ENCODE data around the gene FADS3.
A peak's percentile ranks its signal among the peaks of the same experiment; 100 is the strongest.

FADS3 gene

GRCh38 chr11:61895046-61895717, 3.8 kb upstream of the FADS3 start:
- FAIRE-seq: no peak
- no peak for DNase-seq (ENCODE audit: insufficient read length, low spot score)
- no peak for TF ChIP-seq POU2F2 (IDR thresholded peaks at IDR 0.05; ENCODE audit: low read depth, low read length)
- TF ChIP-seq PAX5 (IDR thresholded peaks at IDR 0.05; ENCODE audit: insufficient read depth, low read length, severe bottlenecking): no peak
- no peak for TF ChIP-seq POLR2AphosphoS5 (IDR thresholded peaks at IDR 0.05; ENCODE audit: low read depth, low read length)
- TF ChIP-seq TAF1 (IDR thresholded peaks at IDR 0.05; ENCODE audit: low read depth, low read length): no peak
- TF ChIP-seq POLR2A (IDR thresholded peaks at IDR 0.05; ENCODE audit: low read depth, low read length): no peak
- no peak for TF ChIP-seq SPI1 (IDR thresholded peaks at IDR 0.05; ENCODE audit: low read depth, low read length)

GRCh38 chr11:61893981-61894380, 2.6 kb upstream of the FADS3 start:
- no peak for TF ChIP-seq POLR2AphosphoS5 (IDR thresholded peaks at IDR 0.05; ENCODE audit: low read depth, low read length)
- DNase-seq (ENCODE audit: insufficient read length, low spot score) (no peak), FAIRE-seq (no peak)

- TF ChIP-seq POLR2AphosphoS5 (IDR thresholded peaks at IDR 0.05; ENCODE audit: low read depth, low read length) (no peak), SPI1 (IDR thresholded peaks at IDR 0.05; ENCODE audit: low read depth, low read length) (no peak), PAX5 (IDR thresholded peaks at IDR 0.05; ENCODE audit: insufficient read depth, low read length, severe bottlenecking) (no peak), POLR2A (IDR thresholded peaks at IDR 0.05; ENCODE audit: low read depth, low read length) (no peak), TAF1 (IDR thresholded peaks at IDR 0.05; ENCODE audit: low read depth, low read length) (no peak), POU2F2 (IDR thresholded peaks at IDR 0.05; ENCODE audit: low read depth, low read length) (no peak)
- FAIRE-seq (no peak), DNase-seq (ENCODE audit: insufficient read length, low spot score) (no peak)
These were observed 683 bp upstream of the FADS3 start for GRCh38 chr11:61892085-61892370.

- FAIRE-seq (peak; percentile 31), DNase-seq (ENCODE audit: insufficient read length, low spot score) (no peak)
These were observed 615 bp downstream of the FADS3 start for GRCh38 chr11:61890529-61891330.

GRCh38 chr11:61889831-61890230, 1.5 kb downstream of the FADS3 start:
- FAIRE-seq (no peak), DNase-seq (ENCODE audit: insufficient read length, low spot score) (no peak)
- no peak for TF ChIP-seq SPI1 (IDR thresholded peaks at IDR 0.05; ENCODE audit: low read depth, low read length)
- TF ChIP-seq TAF1 (IDR thresholded peaks at IDR 0.05; ENCODE audit: low read depth, low read length): no peak
- no peak for TF ChIP-seq POLR2A (IDR thresholded peaks at IDR 0.05; ENCODE audit: low read depth, low read length)
- TF ChIP-seq PAX5 (IDR thresholded peaks at IDR 0.05; ENCODE audit: insufficient read depth, low read length, severe bottlenecking): no peak
- no peak for TF ChIP-seq POLR2AphosphoS5 (IDR thresholded peaks at IDR 0.05; ENCODE audit: low read depth, low read length)
- no peak for TF ChIP-seq POU2F2 (IDR thresholded peaks at IDR 0.05; ENCODE audit: low read depth, low read length)

More at GRCh38 chr11:61890529-61891330, 615 bp downstream of the FADS3 start:
- no peak for TF ChIP-seq PAX5 (IDR thresholded peaks at IDR 0.05; ENCODE audit: insufficient read depth, low read length, severe bottlenecking)
- TF ChIP-seq POU2F2 (IDR thresholded peaks at IDR 0.05; ENCODE audit: low read depth, low read length): no peak
- TF ChIP-seq POLR2AphosphoS5 (IDR thresholded peaks at IDR 0.05; ENCODE audit: low read depth, low read length): no peak
- no peak for TF ChIP-seq POLR2A (IDR thresholded peaks at IDR 0.05; ENCODE audit: low read depth, low read length)
- TF ChIP-seq TAF1 (IDR thresholded peaks at IDR 0.05; ENCODE audit: low read depth, low read length): no peak
- TF ChIP-seq SPI1 (IDR thresholded peaks at IDR 0.05; ENCODE audit: low read depth, low read length): no peak

GRCh38 chr11:61888590-61888989, 2.8 kb downstream of the FADS3 start:
- FAIRE-seq: no peak
- no peak for DNase-seq (ENCODE audit: insufficient read length, low spot score)
- TF ChIP-seq POU2F2 (IDR thresholded peaks at IDR 0.05; ENCODE audit: low read depth, low read length): no peak
- no peak for TF ChIP-seq TAF1 (IDR thresholded peaks at IDR 0.05; ENCODE audit: low read depth, low read length)
- TF ChIP-seq PAX5 (IDR thresholded peaks at IDR 0.05; ENCODE audit: insufficient read depth, low read length, severe bottlenecking): no peak
- no peak for TF ChIP-seq SPI1 (IDR thresholded peaks at IDR 0.05; ENCODE audit: low read depth, low read length)
- TF ChIP-seq POLR2A (IDR thresholded peaks at IDR 0.05; ENCODE audit: low read depth, low read length): no peak
- no peak for TF ChIP-seq POLR2AphosphoS5 (IDR thresholded peaks at IDR 0.05; ENCODE audit: low read depth, low read length)

GRCh38 chr11:61887839-61888494, 3.4 kb downstream of the FADS3 start:
- TF ChIP-seq POLR2AphosphoS5 (IDR thresholded peaks at IDR 0.05; ENCODE audit: low read depth, low read length) (no peak), PAX5 (IDR thresholded peaks at IDR 0.05; ENCODE audit: insufficient read depth, low read length, severe bottlenecking) (no peak), TAF1 (IDR thresholded peaks at IDR 0.05; ENCODE audit: low read depth, low read length) (no peak), POU2F2 (IDR thresholded peaks at IDR 0.05; ENCODE audit: low read depth, low read length) (no peak), POLR2A (IDR thresholded peaks at IDR 0.05; ENCODE audit: low read depth, low read length) (no peak), SPI1 (IDR thresholded peaks at IDR 0.05; ENCODE audit: low read depth, low read length) (no peak)
- DNase-seq (ENCODE audit: insufficient read length, low spot score) (no peak), FAIRE-seq (no peak)

GRCh38 chr11:61886643-61887042, 4.7 kb downstream of the FADS3 start:
- no peak for FAIRE-seq
- no peak for TF ChIP-seq POLR2AphosphoS5 (IDR thresholded peaks at IDR 0.05; ENCODE audit: low read depth, low read length)
- no peak for TF ChIP-seq PAX5 (IDR thresholded peaks at IDR 0.05; ENCODE audit: insufficient read depth, low read length, severe bottlenecking)
- no peak for TF ChIP-seq TAF1 (IDR thresholded peaks at IDR 0.05; ENCODE audit: low read depth, low read length)
- TF ChIP-seq POU2F2 (IDR thresholded peaks at IDR 0.05; ENCODE audit: low read depth, low read length): no peak
- TF ChIP-seq SPI1 (IDR thresholded peaks at IDR 0.05; ENCODE audit: low read depth, low read length): no peak
- TF ChIP-seq POLR2A (IDR thresholded peaks at IDR 0.05; ENCODE audit: low read depth, low read length): no peak
- no peak for DNase-seq (ENCODE audit: insufficient read length, low spot score)

- FAIRE-seq (no peak), DNase-seq (ENCODE audit: insufficient read length, low spot score) (no peak)
- TF ChIP-seq POLR2A (IDR thresholded peaks at IDR 0.05; ENCODE audit: low read depth, low read length): no peak
- no peak for TF ChIP-seq SPI1 (IDR thresholded peaks at IDR 0.05; ENCODE audit: low read depth, low read length)
- no peak for TF ChIP-seq PAX5 (IDR thresholded peaks at IDR 0.05; ENCODE audit: insufficient read depth, low read length, severe bottlenecking)
These were observed 5.4 kb downstream of the FADS3 start for GRCh38 chr11:61885784-61886580.
